Trophoblast cell (in vitro differentiated cells and primary cell): ENCODE measurements around the gene CASTOR2.
"Not testable (repeated sequence)": the region's sequence is repeated elsewhere in the genome, so short reads cannot be mapped to it uniquely, and the experiment has no call there.

ENCODE experiments used
- DNase-seq, 2 donors: peaks; one replicate each; pipeline ENCODE4 v3.0.0-alpha.2; 2016
- H2AFZ ChIP-seq: 2 replicates; pipeline ENCODE4 v1.6.1; 2013; ENCODE audit warnings: low read length, moderate library complexity, mild to moderate bottlenecking; ENCODE audit not compliant: insufficient read depth, poor library complexity
- H2AK5ac ChIP-seq: 2 replicates; pipeline ENCODE4 v1.6.1; 2013; ENCODE audit warnings: mild to moderate bottlenecking, low read length
- H2BK120ac ChIP-seq: 2 replicates; pipeline ENCODE4 v1.6.1; 2013; ENCODE audit warnings: low read length, mild to moderate bottlenecking, moderate library complexity; ENCODE audit not compliant: insufficient read depth, poor library complexity
- H2BK12ac ChIP-seq: 2 replicates; pipeline ENCODE4 v1.6.1; 2013; ENCODE audit warnings: mild to moderate bottlenecking, low read length, moderate library complexity
- H2BK5ac ChIP-seq: 2 replicates; pipeline ENCODE4 v1.6.1; 2013; ENCODE audit warnings: low read length, low read depth, moderate library complexity, mild to moderate bottlenecking; ENCODE audit not compliant: poor library complexity
- H3K14ac ChIP-seq: 2 replicates; pipeline ENCODE4 v1.6.1; 2013; ENCODE audit warnings: mild to moderate bottlenecking, low read length
- H3K18ac ChIP-seq: 2 replicates; pipeline ENCODE4 v1.6.1; 2013; ENCODE audit warnings: mild to moderate bottlenecking, low read length
- H3K23ac ChIP-seq: 2 replicates; pipeline ENCODE4 v1.6.1; 2013; ENCODE audit warnings: low read length
- H3K27ac ChIP-seq: 2 replicates; pipeline ENCODE4 v1.5.1; 2013; ENCODE audit warnings: low read depth, mild to moderate bottlenecking, inconsistent platforms, low read length, moderate library complexity
- H3K27me3 ChIP-seq: 2 replicates; pipeline ENCODE4 v1.6.1; 2013; ENCODE audit warnings: inconsistent platforms, mild to moderate bottlenecking, low read length, moderate library complexity; ENCODE audit not compliant: insufficient read depth
- H3K36me3 ChIP-seq, 2 experiments: 1 replicate in 1 of 2; 2 replicates in 1 of 2; pipeline ENCODE4 v1.6.1; 2013; ENCODE audit warnings: low read length in 2 of 2, mild to moderate bottlenecking in 2 of 2, moderate library complexity in 1 of 2; ENCODE audit not compliant: insufficient read depth in 2 of 2, control insufficient read depth in 1 of 2
- H3K4ac ChIP-seq: 2 replicates; pipeline ENCODE4 v1.6.1; 2013; ENCODE audit warnings: low read depth, mild to moderate bottlenecking, low read length, moderate library complexity
- H3K4me1 ChIP-seq, 2 experiments: 1 replicate in 1 of 2; 2 replicates in 1 of 2; pipeline ENCODE4 v1.6.1; 2013; ENCODE audit warnings: low read length in 2 of 2, mild to moderate bottlenecking in 2 of 2, moderate library complexity in 1 of 2; ENCODE audit not compliant: insufficient read depth in 2 of 2, control insufficient read depth in 1 of 2
- H3K4me2 ChIP-seq: 2 replicates; pipeline ENCODE4 v1.6.1; 2013; ENCODE audit warnings: inconsistent platforms, mild to moderate bottlenecking, low read length, moderate library complexity
- H3K4me3 ChIP-seq: 2 replicates; pipeline ENCODE4 v1.5.1; 2013; ENCODE audit warnings: mild to moderate bottlenecking, low read depth, low read length, inconsistent platforms
- H3K79me1 ChIP-seq: one replicate; pipeline ENCODE4 v1.6.1; 2013; ENCODE audit warnings: low read length
- H3K79me2 ChIP-seq: 2 replicates; pipeline ENCODE4 v1.6.1; 2013; ENCODE audit warnings: low read length, mild to moderate bottlenecking; ENCODE audit not compliant: control insufficient read depth, insufficient read depth, poor library complexity
- H3K9ac ChIP-seq: 2 replicates; pipeline ENCODE4 v1.6.1; 2013; ENCODE audit warnings: mild to moderate bottlenecking, low read length
- H3K9me3 ChIP-seq: 2 replicates; pipeline ENCODE4 v1.6.1; 2013; ENCODE audit warnings: low read depth, mild to moderate bottlenecking, control low read depth, inconsistent platforms, low read length; ENCODE audit not compliant: insufficient read depth
- H4K12ac ChIP-seq: 2 replicates; pipeline ENCODE4 v1.6.1; 2013; ENCODE audit warnings: low read depth, mild to moderate bottlenecking, low read length, moderate library complexity
- H4K8ac ChIP-seq: 2 replicates; pipeline ENCODE4 v1.6.1; 2013; ENCODE audit warnings: low read depth, mild to moderate bottlenecking, low read length, moderate library complexity
- H4K91ac ChIP-seq: one replicate; pipeline ENCODE4 v1.6.1; 2013; ENCODE audit warnings: low read depth, mild to moderate bottlenecking, low read length, moderate library complexity
- WGBS: extraction: QIAGEN DNeasy Blood & Tissue Kit; methylation state at CpG from one replicate; pipeline ENCODE4 v1.1.7; 2013; ENCODE audit warnings: missing lambda C conversion rate; ENCODE audit not compliant: insufficient read length, insufficient coverage; ENCODE audit errors: extremely low coverage; 5-methylcytosine and 5-hydroxymethylcytosine counted together

The CASTOR2 gene

DNA sequence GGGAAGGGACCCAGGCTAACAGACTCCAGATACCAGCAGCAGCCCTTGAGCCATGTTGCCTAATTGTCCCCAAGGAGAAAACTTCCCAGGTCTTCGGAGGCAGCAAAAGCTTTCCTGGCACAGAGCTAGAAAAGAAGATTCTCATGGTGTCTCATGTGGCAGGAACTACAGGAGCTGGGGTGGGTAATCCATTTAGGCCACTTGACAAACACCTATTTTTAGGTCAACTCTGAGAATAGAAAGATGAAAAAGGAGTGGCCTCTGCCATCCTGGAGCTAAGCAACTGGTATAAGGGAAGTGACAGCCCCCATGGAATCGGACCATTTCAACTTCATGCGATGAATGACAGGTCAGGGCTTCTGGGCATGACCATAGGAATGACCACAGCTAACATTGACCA, 16.8 kb upstream of the CASTOR2 start:
- not testable (repeated sequence) for H3K79me1 ChIP-seq, H2AK5ac ChIP-seq, H3K4me1 ChIP-seq, H2BK5ac ChIP-seq, H3K27me3 ChIP-seq, H4K91ac ChIP-seq, H3K14ac ChIP-seq, H3K4me3 ChIP-seq, H2BK12ac ChIP-seq, H3K79me2 ChIP-seq, H2AFZ ChIP-seq, H3K18ac ChIP-seq, H3K4me2 ChIP-seq, H3K9ac ChIP-seq, H3K4ac ChIP-seq, H3K36me3 ChIP-seq, H3K27ac ChIP-seq, H4K12ac ChIP-seq, DNase-seq, H2BK120ac ChIP-seq, H4K8ac ChIP-seq, H3K9me3 ChIP-seq, H3K23ac ChIP-seq
- no CpG with 5 or more reads among the region's 3 CpGs for WGBS

DNA sequence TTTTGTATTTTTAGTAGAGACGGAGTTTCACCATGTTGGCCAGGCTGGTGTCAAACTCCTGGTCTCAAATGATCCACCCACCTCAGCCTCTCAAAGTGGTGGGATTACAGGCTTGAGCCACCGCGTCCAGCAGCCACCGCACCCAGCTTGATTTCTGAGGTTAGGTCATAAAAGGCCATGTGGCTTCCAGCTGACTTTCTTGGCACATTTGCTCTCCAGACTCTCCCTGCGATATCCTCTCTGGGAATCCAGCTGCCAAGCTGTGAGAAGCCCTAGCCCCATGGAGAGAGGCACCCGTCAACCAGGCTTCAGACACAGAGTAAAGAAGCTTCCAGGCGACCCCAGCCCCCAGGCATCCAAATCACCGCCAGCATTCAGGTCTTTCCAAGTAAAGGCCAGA, 10.7 kb upstream of the CASTOR2 start:
- H3K36me3 ChIP-seq, H3K4me1 ChIP-seq, H4K8ac ChIP-seq, H2BK5ac ChIP-seq, H3K18ac ChIP-seq, H2AFZ ChIP-seq, H3K79me1 ChIP-seq, DNase-seq, H3K27ac ChIP-seq, H3K4me3 ChIP-seq, H3K79me2 ChIP-seq, H3K23ac ChIP-seq, H2BK12ac ChIP-seq, H3K14ac ChIP-seq, H2BK120ac ChIP-seq, H3K4ac ChIP-seq, H3K4me2 ChIP-seq, H4K12ac ChIP-seq, H4K91ac ChIP-seq, H3K9me3 ChIP-seq, H3K27me3 ChIP-seq, H2AK5ac ChIP-seq, H3K9ac ChIP-seq: not testable (repeated sequence)
- no CpG with 5 or more reads among the region's 8 CpGs for WGBS

DNA sequence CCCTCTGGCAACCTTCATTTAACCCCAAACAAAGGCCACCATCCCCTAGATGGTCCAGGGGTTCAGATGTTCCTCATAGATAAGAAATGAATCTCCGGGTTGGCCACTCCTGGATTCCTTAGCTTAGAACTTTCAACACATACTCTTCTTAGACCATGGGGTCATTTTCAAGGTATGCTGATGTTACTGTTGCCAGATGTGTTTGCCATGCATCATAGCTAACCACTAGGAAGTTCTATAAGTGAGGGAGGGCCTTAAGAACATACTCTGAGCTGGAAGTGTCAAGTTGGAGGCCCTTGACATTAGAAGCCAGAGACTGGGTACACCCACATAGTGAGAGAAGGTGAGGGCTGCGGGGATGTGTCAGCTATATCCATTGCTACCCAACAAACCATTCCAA, 6.2 kb upstream of the CASTOR2 start:
- H2AFZ ChIP-seq, H3K9me3 ChIP-seq, H2BK12ac ChIP-seq, H3K27me3 ChIP-seq, H2AK5ac ChIP-seq, DNase-seq, H3K4me2 ChIP-seq, H3K4ac ChIP-seq, H4K12ac ChIP-seq, H3K27ac ChIP-seq, H3K23ac ChIP-seq, H3K9ac ChIP-seq, H2BK120ac ChIP-seq, H3K18ac ChIP-seq, H3K4me1 ChIP-seq, H3K79me1 ChIP-seq, H3K14ac ChIP-seq, H3K79me2 ChIP-seq, H4K91ac ChIP-seq, H2BK5ac ChIP-seq, H3K36me3 ChIP-seq, H3K4me3 ChIP-seq, H4K8ac ChIP-seq: not testable (repeated sequence)
- no CpG with 5 or more reads among the region's 2 CpGs for WGBS

DNA sequence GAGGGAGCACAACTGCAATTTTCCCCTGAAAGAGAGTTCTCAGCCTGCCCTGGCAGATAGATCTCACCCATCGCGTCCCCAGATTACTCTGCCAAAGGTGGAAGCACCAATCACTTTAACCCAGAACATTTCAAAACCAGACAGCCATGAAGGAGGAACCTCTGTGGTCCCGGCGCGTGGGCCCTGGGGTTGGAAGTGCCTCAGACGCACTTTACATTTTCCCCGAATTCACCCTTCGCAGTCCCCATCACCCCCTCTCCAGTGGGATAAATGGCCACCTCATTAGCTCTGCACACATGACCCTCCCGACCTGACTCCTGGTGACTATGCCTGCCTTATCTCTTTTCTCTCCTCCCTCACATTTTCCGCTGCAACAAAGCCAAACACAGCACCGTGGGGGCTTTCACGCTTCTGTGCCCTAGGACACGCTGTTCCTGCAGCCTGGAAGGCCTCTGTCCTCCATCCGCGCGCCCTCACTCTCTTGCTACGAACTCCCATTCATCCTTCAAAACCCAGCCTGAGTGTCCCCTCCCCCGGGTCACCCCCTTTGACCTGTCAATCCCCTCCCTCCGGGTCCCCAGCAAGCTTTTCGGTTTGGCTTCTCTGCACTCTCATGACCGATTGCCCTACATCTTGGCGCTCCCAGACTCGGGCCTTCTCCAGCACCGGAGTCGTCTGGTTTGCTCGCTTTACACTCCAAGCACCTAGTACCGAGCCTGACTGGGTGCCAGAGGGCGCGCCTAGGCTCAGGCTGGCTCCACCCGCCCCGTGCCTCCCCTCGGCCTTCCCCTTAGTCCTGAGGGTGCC, 598 bp upstream of the CASTOR2 start:
- H3K4ac ChIP-seq, H2BK5ac ChIP-seq: not testable (repeated sequence)
- WGBS: no CpG with 5 or more reads among the region's 32 CpGs

More for the DNA sequence above, 598 bp upstream of the CASTOR2 start:
- not testable (repeated sequence) for H3K4me1 ChIP-seq, H3K4me3 ChIP-seq, H4K91ac ChIP-seq, H2BK12ac ChIP-seq, H3K36me3 ChIP-seq, H3K18ac ChIP-seq, H2BK120ac ChIP-seq, H3K4me2 ChIP-seq, H2AK5ac ChIP-seq, H3K27ac ChIP-seq, H3K79me1 ChIP-seq, DNase-seq, H3K9me3 ChIP-seq, H3K27me3 ChIP-seq, H3K14ac ChIP-seq, H4K8ac ChIP-seq, H4K12ac ChIP-seq, H3K79me2 ChIP-seq, H3K23ac ChIP-seq, H2AFZ ChIP-seq, H3K9ac ChIP-seq
